GM12874 (cell line): ENCODE measurements around the gene ZFYVE19.

Experiments used
- TF ChIP-seq, protein P1 (sequence below): IDR thresholded peaks from 2 replicates; pipeline ENCODE4 v1.5.1; 2011; ENCODE audit warnings: low read depth, mild to moderate bottlenecking, control low read depth, low read length, moderate library complexity; ENCODE audit not compliant: insufficient read depth

The ZFYVE19 gene

DNA sequence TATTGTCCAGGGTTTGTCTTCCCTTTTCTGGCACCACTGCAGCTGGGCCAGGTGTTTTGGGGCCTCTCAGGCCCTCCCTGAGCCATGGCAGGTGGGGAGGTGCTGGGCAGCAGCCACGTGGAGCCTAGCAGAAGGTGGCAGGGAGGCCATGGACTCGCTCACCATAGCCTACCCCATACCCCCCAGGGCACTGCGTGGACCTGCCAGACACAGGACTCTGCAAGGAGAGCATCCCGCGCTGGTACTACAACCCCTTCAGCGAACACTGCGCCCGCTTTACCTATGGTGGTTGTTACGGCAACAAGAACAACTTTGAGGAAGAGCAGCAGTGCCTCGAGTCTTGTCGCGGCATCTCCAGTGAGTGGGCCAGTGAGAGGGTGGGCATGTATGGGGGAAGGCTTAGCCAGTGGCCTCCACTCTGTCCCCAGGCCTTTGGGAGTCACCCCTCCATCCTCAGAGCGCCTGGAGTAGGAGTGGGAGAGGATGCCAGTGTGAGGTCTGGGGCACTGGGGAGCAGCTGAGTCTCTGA is 48.9 kb downstream of the ZFYVE19 start:
- TF ChIP-seq, protein P1, sequence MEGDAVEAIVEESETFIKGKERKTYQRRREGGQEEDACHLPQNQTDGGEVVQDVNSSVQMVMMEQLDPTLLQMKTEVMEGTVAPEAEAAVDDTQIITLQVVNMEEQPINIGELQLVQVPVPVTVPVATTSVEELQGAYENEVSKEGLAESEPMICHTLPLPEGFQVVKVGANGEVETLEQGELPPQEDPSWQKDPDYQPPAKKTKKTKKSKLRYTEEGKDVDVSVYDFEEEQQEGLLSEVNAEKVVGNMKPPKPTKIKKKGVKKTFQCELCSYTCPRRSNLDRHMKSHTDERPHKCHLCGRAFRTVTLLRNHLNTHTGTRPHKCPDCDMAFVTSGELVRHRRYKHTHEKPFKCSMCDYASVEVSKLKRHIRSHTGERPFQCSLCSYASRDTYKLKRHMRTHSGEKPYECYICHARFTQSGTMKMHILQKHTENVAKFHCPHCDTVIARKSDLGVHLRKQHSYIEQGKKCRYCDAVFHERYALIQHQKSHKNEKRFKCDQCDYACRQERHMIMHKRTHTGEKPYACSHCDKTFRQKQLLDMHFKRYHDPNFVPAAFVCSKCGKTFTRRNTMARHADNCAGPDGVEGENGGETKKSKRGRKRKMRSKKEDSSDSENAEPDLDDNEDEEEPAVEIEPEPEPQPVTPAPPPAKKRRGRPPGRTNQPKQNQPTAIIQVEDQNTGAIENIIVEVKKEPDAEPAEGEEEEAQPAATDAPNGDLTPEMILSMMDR = no peak

DNA sequence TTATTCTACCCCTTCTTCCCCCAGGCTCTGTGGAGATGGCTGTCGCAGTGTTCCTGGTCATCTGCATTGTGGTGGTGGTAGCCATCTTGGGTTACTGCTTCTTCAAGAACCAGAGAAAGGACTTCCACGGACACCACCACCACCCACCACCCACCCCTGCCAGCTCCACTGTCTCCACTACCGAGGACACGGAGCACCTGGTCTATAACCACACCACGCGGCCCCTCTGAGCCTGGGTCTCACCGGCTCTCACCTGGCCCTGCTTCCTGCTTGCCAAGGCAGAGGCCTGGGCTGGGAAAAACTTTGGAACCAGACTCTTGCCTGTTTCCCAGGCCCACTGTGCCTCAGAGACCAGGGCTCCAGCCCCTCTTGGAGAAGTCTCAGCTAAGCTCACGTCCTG is 49.9 kb downstream of the ZFYVE19 start:
- TF ChIP-seq, protein P1 = no peak

DNA sequence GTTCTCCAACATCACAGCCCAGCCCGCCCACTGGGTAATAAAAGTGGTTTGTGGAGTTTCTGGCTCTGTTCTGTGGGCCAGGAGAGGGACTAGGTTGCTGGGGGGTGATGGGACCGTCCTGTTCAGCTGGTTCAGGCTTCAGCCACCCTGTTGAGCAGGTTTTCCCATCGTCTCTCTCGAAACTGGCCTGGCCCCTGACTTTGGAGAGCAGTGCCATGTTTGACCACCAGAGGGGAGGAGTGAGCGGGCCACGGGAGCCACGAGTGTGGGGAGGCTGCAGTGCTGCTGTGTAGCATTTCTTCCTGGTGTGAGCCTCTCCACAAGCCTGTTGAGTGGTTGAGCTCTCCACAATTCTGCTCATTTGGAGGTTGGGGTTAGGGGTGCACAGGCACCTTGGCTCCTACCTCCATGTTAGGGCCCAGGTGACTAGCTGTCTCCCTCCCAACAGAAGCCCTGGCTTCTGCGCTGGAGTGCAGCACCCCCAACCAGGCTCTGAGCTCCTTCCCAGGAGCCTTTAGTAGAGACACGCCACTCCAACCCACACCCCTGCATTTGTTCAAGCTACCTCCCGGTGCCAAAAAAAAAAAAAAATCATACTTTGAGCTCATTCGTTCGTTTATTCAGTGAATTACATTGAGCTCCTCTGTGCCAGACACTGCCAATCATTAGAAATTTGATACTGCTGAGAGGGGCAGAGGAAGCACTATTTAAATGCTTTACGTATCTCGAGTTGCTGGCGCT is 50.9 kb downstream of the ZFYVE19 start:
- TF ChIP-seq, protein P1 = peak; percentile 98

DNA sequence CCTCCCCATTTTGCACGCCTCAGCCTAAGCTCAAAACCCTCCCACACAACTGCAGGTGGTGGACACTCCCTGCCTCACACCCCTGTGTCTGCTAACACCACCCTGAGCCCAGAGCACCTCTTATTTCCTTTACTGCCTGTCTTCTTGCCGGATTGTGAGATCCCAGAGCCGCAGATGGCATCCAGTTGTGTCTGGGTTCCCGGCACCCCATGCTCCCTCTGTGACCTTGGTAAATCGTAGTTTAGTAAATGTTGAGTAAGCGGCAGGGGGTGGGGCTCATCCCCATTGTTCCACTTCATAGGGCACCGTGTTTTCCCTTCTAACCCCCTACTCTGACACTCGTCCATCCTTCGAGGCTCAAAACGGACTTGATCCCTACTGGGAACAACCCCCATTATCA is 51.8 kb downstream of the ZFYVE19 start:
- TF ChIP-seq, protein P1 = no peak

DNA sequence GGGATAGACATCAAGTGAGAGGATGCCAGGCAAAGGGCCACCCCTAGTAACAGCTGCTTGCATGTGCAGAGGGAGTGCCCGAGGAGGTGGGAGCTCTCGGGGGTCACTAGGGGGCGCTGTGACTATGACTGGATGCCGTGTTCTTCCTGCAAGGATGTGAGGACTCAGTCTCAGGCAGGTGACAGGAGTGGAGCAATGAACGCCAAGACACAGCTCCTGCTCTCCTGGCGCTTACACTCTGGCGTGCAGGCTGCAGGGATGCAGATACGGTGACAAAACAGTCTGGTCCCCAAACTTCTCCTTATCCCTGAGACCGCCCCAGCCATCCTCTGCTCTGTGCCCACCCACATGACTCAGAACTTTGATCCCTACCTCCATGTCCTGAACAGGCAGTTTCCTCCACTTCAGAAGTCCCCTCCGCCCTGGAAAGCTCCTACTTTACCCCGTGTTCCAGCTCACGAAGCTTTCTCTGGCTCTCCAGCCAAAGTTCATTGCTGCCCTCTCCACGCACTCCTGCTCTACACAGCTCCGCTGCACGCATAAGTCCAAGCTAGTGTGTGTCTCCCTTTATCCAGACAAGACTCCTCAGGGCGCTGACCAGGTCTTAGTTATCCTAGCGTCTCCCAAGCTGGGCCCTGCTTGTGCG is 52.4 kb downstream of the ZFYVE19 start:
- TF ChIP-seq, protein P1 = peak; percentile 95

DNA sequence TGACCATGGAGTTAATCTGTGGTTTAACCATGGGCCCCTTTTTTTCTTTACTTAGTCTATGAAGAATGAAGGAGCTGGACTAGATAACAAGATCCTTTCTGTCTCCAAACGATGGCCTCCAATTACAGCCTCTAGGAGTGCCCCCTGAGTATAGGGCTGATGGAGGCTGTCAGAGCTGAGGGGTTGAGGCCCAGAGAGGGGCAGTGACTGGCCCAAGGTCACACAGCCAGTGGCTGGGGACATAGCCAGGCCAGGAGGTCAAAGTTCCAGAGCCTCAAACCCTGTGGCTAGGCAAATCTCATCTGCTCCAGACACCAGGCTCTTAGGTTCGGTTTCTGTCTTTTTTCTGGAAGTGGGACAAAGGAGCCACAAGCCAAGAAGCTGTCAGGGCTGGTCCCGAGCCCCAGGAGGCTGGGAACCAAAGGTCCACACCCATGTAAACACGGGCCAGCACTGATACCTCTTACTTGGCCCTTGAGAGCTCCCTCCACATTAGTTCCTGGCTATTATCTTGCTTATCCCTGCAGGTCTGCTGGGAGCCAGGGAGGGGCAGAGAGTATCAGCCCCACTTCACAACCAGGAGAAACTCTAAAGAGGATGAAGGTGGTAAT is 56.9 kb downstream of the ZFYVE19 start:
- TF ChIP-seq, protein P1 = no peak
